NB4 (cell line): ENCODE results near the gene PLA2G7.
A peak's percentile ranks its signal among the peaks of the same experiment; 100 is the strongest.

ENCODE experiments used
- DNase-seq: peaks from one replicate; pipeline ENCODE4 v3.0.0; 2010; ENCODE audit warnings: low read depth
- H3K4me3 ChIP-seq: one replicate; pipeline ENCODE4 v1.5.1; 2011; ENCODE audit warnings: mild to moderate bottlenecking, low read depth, low read length, moderate library complexity
- MYC ChIP-seq: IDR thresholded peaks from 2 replicates; pipeline ENCODE4 v1.6.1; 2011; ENCODE audit warnings: low read depth, low read length
- POLR2A ChIP-seq: IDR thresholded peaks from 2 replicates; pipeline ENCODE4 v1.6.1; 2011; ENCODE audit warnings: mild to moderate bottlenecking; ENCODE audit not compliant: insufficient read length; ENCODE audit errors: extremely low read depth
- TF ChIP-seq, protein P1 (sequence below): IDR thresholded peaks from 2 replicates; pipeline ENCODE4 v1.6.1; 2011; ENCODE audit warnings: low read depth, low read length
- TF ChIP-seq, protein P2 (sequence below): IDR thresholded peaks from one replicate; pipeline ENCODE4 v1.5.1; 2012; ENCODE audit warnings: low read depth, low read length

PLA2G7 gene

DNA sequence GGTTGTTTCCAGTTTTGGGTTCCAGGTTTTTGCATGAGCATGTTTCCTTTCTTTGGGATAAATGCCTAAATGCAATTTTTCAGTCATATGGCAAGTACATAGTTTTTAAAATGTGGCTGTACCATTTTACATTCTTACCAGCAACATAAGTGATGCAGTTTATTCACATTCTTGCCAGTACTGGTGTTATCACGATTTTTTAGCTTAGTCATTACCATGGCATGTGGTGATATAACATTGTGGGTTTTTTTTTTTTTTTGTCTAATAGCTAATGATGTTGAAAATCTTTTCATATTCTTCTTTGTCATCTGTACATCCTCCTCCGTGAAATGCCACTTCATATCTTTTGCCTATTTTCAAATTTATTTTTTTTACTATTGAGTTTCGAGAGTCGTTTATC is 50.4 kb downstream of the PLA2G7 start:
- no peak overlapping the region for H3K4me3 ChIP-seq
- TF ChIP-seq MYC (no peak), POLR2A (no peak)
- TF ChIP-seq, protein P1, sequence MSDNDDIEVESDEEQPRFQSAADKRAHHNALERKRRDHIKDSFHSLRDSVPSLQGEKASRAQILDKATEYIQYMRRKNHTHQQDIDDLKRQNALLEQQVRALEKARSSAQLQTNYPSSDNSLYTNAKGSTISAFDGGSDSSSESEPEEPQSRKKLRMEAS: no peak
- TF ChIP-seq, protein P2, sequence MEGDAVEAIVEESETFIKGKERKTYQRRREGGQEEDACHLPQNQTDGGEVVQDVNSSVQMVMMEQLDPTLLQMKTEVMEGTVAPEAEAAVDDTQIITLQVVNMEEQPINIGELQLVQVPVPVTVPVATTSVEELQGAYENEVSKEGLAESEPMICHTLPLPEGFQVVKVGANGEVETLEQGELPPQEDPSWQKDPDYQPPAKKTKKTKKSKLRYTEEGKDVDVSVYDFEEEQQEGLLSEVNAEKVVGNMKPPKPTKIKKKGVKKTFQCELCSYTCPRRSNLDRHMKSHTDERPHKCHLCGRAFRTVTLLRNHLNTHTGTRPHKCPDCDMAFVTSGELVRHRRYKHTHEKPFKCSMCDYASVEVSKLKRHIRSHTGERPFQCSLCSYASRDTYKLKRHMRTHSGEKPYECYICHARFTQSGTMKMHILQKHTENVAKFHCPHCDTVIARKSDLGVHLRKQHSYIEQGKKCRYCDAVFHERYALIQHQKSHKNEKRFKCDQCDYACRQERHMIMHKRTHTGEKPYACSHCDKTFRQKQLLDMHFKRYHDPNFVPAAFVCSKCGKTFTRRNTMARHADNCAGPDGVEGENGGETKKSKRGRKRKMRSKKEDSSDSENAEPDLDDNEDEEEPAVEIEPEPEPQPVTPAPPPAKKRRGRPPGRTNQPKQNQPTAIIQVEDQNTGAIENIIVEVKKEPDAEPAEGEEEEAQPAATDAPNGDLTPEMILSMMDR: no peak
- no peak for DNase-seq

DNA sequence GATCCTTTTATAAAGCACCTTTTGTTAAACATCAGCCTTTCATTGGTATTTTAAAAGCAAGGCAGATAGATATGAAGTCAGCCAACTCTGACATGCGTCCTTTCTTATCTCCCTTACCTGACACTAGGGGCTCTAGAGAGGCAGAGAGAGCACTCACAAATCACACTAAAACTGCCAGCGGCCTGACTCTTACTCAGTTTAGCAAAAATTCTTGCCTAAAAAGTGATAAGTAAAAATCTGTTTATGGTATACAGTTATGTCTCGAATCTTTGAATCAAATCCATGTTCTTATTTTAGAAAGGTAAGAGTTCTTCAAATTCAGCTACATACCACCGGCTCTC is 57.9 kb downstream of the PLA2G7 start:
- DNase-seq: peak; percentile 18
- no peak overlapping the region for H3K4me3 ChIP-seq
- TF ChIP-seq POLR2A: no peak
- TF ChIP-seq, protein P2: peak; percentile 71

DNA sequence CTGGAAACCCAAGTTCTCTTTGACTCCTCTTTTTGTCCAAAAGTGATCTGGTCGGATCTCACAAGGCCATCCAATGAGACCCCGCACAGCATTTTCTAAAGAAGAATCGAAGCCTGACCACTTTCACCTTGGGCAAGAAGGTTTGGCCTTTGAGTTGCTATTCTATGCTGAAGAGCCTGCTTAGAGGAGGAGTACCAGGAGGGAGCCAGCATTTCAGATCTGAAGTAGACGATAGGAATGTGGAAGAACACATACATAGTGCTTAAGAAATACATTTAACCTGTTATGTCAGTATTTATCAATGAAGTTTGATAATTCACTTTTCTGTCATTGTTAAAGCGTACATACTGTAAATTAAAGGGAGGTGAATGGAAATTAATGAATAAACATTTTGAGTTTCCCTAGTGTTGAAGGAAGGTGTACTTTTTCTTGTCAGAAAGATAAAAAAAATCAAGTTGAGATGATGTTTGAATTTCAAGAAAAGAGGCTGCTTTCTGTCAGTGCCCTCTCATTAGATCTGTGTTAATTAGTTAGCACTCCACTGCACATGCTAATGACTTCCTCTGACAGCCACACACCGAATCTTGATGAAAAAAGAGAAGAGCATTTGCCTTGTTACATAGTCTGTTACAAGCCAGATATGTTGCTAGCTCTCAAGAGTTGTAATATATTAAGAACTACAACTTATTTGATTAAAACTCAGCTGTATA is 58.4 kb downstream of the PLA2G7 start:
- no peak for DNase-seq
- no peak overlapping the region for H3K4me3 ChIP-seq
- TF ChIP-seq, protein P1: no peak
- TF ChIP-seq, protein P2: no peak
- TF ChIP-seq MYC (no peak), POLR2A (no peak)

DNA sequence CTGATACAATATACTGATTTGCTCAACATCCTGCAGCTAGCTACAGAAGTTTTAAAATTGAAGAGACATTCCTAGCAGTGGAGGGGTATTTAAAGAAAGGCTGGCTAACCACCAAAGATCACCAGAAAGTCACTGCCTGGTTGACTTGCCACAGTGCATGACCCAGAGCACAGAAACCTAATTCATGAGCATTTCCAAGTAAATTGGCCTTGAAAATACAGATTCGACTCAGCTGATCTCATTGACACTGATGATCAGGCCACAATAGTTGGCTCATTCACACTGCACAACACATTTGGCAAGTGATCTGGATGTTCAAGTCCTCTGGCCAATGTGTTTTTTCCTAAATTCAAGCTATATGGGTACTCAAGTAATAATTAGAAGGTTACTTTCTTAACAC is 60.8 kb downstream of the PLA2G7 start:
- TF ChIP-seq, protein P2: no peak
- TF ChIP-seq MYC (no peak), POLR2A (no peak)
- TF ChIP-seq, protein P1: no peak
- no peak overlapping the region for H3K4me3 ChIP-seq
- no peak for DNase-seq

DNA sequence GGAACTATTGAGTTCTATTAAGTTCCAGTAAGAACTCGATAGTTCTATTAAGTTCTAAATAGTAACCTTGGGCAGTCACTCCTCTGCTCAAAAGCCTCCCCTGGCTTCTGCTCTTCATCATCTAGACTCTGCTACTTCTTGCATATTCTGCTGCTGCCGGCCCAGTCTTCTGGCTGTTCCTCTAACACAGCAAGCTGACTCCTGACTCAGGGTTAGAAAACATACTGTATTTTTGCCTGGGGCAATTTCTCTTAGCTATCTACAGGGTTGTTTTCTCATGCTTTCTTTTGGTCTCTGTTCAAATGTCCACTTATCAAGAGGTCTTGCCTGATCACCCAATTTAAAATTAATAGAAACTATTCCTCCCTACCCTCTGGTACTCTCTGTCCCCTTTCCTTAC is 67.8 kb downstream of the PLA2G7 start:
- TF ChIP-seq, protein P2: no peak
- TF ChIP-seq, protein P1: no peak
- TF ChIP-seq MYC (no peak), POLR2A (no peak)
- no peak overlapping the region for H3K4me3 ChIP-seq
- no peak for DNase-seq

DNA sequence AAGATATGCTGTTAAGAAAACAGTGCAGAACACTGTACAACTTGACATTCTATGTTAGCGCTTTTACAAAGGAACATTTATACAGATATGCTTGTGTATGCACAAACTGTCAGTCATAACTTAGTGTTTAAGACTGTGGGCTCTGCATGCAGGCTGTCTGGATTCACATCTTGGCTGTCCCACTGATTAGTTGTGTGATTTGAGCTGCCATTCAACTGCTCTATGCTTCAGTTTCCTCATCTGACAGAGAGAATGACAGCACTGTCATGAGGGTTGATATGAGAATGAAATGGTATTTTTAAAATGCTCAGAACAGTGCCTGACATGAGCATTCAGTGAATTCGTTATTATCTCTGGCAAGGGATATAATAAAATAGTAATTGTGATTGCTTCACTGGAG is 73.7 kb downstream of the PLA2G7 start:
- TF ChIP-seq, protein P2: no peak
- TF ChIP-seq POLR2A: no peak

More for the DNA sequence above, 73.7 kb downstream of the PLA2G7 start:
- DNase-seq: no peak
- no peak overlapping the region for H3K4me3 ChIP-seq
